ENCODE measurements around the gene CEPT1. TPM values are rescaled to one million over a fixed set of nuclear protein-coding genes. Genes with fewer than 3 reads are reported as not detected.

Gene CEPT1
- total RNA-seq, 1 experiment from 2014 or later, result 33.0 TPM

DNA sequence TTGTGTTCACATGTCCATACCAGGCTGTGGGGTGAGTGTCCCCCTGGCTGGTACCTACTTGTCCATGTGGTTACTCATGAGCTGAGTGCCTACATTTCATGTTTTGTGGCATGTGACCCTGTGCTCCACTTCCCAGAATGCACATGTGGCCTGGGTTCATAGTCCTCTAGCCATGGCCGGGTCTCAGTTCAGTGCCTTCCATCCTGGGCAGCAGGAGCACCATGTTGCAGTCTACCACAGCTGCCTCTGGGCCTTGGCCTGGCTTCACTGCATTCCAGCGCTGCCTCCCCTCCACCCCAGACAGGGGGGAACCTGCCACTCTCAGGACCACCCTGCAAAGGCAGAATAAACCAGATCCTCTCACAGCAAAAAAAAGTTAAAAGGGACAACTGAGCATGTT is 5.5 kb downstream of the CEPT1 start:
- H3K27me3 ChIP-seq (ENCODE audit: insufficient read depth, low read length), result no peaks in the 10 kb centered on the region
- H3K9me3 Mint-ChIP-seq, result no peaks in the 10 kb centered on the region
- no peak overlapping the region for H3T11ph ChIP-seq (ENCODE audit: low read length)
- peak overlapping the region in 2 of 3 experiments; percentile 70 to 78; a peak in 3 of 7 replicates for H3K27ac Mint-ChIP-seq
- H3K18ac ChIP-seq (ENCODE audit: insufficient read length, low read depth, low read length), result no peak overlapping the region
- no peaks in the 10 kb centered on the region for H3K79me1 ChIP-seq (ENCODE audit: insufficient read depth, low read depth, low read length, poor library complexity, severe bottlenecking)
- no peak overlapping the region for H2BK5ac ChIP-seq (ENCODE audit: insufficient read length, low read length)
- no peak overlapping the region for H4K8ac ChIP-seq (replicated peaks; ENCODE audit: insufficient read length, low read depth, low read length)
- no peak overlapping the region for H3K23ac ChIP-seq (ENCODE audit: insufficient read length, low read depth, low read length)
- no peak overlapping the region for H2BK20ac ChIP-seq (ENCODE audit: low read depth, low read length, poor library complexity, severe bottlenecking)
- peaks cover 18 to 21% of the 10 kb centered on the region in 2 experiments for H3K4me1 Mint-ChIP-seq
- H4K5ac ChIP-seq (ENCODE audit: insufficient read length, low read depth, low read length), result no peak overlapping the region
- H3K56ac ChIP-seq (ENCODE audit: insufficient read length, low read depth, low read length), result no peak overlapping the region
- H3K23me2 ChIP-seq (ENCODE audit: insufficient read length, low read depth, low read length, poor library complexity, severe bottlenecking), result peaks cover 5% of the 10 kb centered on the region
- H2BK12ac ChIP-seq (ENCODE audit: insufficient read length, low read depth, low read length), result no peak overlapping the region
- H3K9ac ChIP-seq (ENCODE audit: extremely low read depth, insufficient read length, low read length), result no peak overlapping the region
- no peak overlapping the region for H4K91ac ChIP-seq (ENCODE audit: insufficient read length, low read depth, low read length)
- no peak overlapping the region for H3K4ac ChIP-seq (ENCODE audit: low read depth, low read length)
- WGBS (ENCODE audit: extremely low coverage, insufficient read length, low lambda C conversion rate), result no CpG with 5 or more reads among the region's 2 CpGs
- no peak overlapping the region for H2BK120ac ChIP-seq (ENCODE audit: low read depth, low read length, poor library complexity, severe bottlenecking)
- no peaks in the 10 kb centered on the region for H3K27me3 Mint-ChIP-seq (ENCODE audit: low read depth)
- TF ChIP-seq CTCF (conservative IDR thresholded peaks at IDR 0.05), result no peak
- peaks cover 10 to 28% (median 26%) of the 10 kb centered on the region in 3 experiments; a peak in 6 of 7 replicates for H3K36me3 Mint-ChIP-seq (ENCODE audit: insufficient read depth in 1 of 3, low read depth in 3 of 3)
- H3K4me3 Mint-ChIP-seq, result no peak overlapping the region
- no peaks in the 10 kb centered on the region for H4K20me1 ChIP-seq (ENCODE audit: control insufficient read depth, insufficient read depth, insufficient read length)
- no peak overlapping the region for H2AFZ ChIP-seq (ENCODE audit: low read length)
- DNase-seq, result no peak
- H3K27ac ChIP-seq (ENCODE audit: insufficient read length, low read depth, low read length), result no peak overlapping the region
- no peak overlapping the region for H2AK5ac ChIP-seq (ENCODE audit: insufficient read length, low read length)
- H3K4me2 ChIP-seq (ENCODE audit: insufficient read depth, insufficient read length, low read length), result no peak overlapping the region
- H3K9me3 ChIP-seq (ENCODE audit: control insufficient read depth, low read depth, low read length), result no peaks in the 10 kb centered on the region
- H3K79me2 ChIP-seq (ENCODE audit: insufficient read depth, low read length), result peaks cover 18% of the 10 kb centered on the region; the same call in 1 of the 2 replicates
- no peak overlapping the region for H2BK15ac ChIP-seq (ENCODE audit: low read depth, low read length)
- no peaks in the 10 kb centered on the region for H3K4me1 ChIP-seq (ENCODE audit: insufficient read depth, low read length)
- H3K14ac ChIP-seq (ENCODE audit: insufficient read depth, low read length), result no peak overlapping the region; the same call in 1 of the 2 replicates

Measured in H9 (cell line).